Eye (tissue), 1 donor: ENCODE data around the gene BRME1.
A peak's percentile ranks its signal among the peaks of the same experiment; 100 is the strongest.
"Not testable (repeated sequence)": the region's sequence is repeated elsewhere in the genome, so short reads cannot be mapped to it uniquely, and the experiment has no call there.

ENCODE experiments used
- DNase-seq: peaks from one replicate; pipeline ENCODE4 v3.0.0-alpha.2; 2015

The BRME1 gene

GRCh38 chr19:13864667-13865570 is 41.0 kb downstream of the BRME1 start:
- peak; percentile 56 for DNase-seq

DNA sequence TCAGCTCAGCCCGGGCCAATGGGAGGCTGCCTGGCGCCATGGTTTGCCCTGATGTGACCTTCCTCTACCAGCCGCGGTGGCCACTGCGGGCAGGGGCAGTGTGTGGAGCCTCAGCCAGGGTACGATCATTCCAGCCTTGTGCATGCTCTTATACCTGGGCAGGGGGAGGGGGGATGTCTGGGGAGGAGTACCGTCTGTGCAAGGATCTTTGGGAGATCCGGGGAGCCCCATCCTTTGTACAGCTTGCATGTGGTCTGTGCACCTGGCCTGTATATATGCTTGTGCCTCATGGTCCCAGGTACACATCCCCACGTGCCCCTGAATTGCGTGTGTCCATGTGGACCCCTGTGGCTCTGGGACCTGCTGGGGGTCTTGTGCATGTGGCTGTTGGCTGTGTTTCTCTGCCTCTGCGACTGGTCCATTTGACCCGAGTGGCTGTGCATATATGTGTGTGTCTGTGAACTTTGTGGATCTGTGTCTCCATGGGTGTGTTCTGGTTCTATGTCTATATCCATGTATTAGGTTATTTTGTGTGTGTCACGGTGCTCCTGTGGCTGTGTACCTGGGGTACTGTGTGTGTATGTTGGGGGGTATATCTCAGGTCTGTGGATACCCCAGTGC is 41.8 kb downstream of the BRME1 start:
- DNase-seq: peak; percentile 50

GRCh38 chr19:13861714-13862531 is 44.0 kb downstream of the BRME1 start:
- DNase-seq: peak; percentile 96

GRCh38 chr19:13861392-13861713 is 44.6 kb downstream of the BRME1 start:
- no peak for DNase-seq

- no peak for DNase-seq
Observed at GRCh38 chr19:13860679-13861391, 45.1 kb downstream of the BRME1 start.

DNA sequence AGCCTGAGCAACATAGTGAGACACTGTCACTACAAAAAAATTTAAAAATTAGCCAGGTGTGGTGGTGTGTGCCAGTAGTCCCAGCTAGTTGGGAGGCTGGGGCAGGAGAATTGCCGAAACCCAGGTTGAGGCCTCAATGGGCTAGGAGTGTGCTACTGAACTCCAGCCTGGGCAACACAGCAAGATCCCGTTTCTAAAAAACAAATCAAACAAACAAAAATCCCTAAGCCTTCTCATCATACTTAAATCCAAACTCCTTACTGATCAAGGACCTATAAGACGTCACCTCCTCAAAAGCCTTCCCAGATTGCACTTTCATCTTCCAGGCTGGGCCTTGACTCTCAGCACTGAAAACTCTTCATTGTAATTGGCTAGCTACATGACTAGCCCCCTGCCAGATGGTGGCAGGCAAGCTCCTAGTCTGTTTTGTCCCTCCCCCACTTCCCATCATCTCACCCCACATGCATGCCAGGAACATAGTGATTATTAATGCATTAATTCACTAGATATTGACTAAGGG is 46.5 kb downstream of the BRME1 start:
- DNase-seq: no peak

DNA sequence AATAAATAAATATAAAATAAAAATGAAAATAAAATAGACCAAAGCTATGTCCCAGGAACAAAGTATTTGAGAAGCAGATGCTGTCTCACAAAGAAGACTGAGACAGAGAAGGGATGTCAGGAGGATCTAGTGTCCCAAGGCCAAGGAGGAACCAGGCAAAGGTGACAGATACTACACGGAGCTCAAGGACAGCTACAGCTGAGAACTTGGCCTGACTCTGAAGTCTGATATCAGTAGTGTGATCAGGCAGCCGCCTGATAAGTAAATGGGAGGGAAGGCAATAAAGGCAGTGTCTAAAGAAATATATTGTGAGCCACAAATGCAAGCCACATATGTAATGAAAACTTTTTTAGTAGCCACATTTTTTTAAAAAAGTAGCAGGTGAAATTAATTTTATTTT is 49.4 kb downstream of the BRME1 start:
- no peak for DNase-seq

DNA sequence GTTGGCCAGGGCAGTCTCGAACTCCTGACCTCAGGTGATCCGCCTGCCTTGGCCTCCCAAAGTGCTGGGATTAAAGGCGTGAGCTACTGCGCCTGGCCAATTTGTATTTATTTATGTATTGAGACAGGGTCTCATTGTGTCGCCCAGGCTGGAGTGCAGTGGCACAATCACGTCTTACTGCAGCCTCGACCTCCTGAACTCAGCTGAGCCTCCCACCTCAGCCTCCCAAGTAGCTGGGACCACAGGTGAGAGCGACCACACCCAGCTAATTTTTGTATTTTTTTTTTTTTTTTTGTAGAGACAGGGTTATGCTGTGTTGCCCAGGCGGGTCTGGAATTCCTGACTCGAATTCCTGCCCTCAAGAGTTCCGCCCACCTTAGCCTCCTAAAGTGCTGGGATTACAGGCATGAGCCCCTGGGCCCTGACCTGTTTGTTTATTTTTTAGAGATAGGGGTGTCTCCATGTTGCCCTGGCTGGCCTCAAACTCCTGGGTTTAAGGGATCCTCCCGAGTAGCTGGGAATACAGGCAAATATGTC is 53.7 kb downstream of the BRME1 start:
- DNase-seq: not testable (repeated sequence)

- not testable (repeated sequence) for DNase-seq
Observed at GRCh38 chr19:13851734-13852114, 54.2 kb downstream of the BRME1 start.

GRCh38 chr19:13850910-13851733 is 54.8 kb downstream of the BRME1 start:
- DNase-seq: peak; percentile 66

DNA sequence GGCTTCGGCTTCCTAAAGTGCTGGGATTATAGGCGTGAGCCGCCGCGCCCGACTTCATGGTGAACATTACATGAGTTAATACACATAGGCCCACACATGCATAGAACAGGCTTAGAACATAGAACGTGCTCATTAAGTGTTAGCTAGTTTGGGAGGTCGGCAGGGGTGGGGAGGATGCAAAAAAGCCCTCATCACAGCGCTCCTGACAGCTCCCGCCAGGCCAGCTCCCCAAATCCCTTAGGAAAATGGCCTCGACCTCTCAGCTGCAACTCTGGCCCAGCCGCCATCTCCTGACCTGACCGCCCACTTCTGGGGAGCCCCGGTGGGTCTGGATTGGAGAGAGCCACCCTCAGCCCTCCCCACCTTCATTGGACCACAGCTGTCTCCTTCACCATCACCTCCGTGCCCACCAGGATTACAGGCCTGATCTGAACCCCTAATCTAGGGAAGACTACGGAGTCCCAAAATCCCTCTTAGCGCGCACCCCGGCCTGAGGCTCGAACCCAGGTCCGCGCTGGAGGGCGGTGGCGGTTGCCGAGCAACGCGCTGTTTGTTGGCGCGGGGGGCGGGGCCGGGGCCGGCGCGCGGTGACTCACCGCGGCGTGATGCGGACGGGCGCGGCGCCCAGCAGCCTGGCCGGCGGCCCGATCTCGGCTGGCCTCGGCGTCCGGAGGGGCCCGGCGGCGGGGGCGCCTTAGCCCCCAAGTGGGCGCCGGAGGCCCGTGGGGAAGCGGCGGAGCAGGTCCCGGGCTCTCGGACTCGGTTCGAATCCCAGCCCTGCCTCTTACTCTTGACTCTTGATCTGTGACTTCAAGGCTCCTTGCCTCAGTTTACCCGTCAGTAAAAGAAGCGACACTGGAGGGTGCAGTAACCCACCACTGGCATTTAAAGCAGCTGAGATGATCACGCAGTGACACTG is 55.7 kb downstream of the BRME1 start:
- peak; percentile 90 for DNase-seq

DNA sequence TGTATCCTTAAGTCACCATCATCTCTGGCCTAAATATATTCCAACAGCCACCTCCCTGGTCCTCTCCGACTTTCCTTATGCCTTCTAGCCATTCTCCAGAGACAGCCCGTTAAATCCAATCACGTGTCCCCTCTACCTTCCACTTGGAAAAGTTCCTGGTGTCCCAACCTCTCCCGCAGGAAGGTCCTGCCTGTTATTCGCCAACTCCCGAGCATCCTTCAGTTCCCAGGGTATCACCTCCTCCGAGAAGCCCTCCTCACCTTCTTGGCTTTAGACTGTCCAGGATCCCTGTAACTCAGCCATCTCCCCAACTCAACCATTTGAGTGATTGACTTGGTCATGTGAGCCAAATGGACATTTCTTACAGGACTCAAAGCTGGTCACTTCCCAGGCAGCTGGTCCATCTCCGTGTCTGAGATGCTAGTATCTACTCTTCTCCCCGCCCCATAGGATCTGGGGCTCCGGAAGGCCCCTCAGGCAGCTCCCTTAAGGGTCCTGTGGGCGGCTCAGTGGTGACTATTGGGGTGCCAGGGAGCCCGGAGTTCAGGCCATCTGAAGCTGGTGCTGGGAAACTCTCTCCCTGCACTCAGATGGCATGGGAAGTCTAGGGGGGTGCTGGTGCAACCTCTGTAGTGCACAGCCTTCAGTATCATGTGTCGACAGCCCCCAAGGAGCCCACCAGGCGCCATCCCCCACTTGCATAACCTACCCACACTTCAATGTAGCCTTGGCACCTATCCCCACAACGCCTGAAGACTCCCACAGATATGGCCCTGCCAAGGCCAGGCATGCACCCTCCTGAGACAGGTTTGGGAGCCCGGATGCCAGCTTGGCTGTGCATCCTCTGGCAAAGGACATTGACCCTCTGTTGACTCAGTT is 56.9 kb downstream of the BRME1 start:
- DNase-seq: no peak

DNA sequence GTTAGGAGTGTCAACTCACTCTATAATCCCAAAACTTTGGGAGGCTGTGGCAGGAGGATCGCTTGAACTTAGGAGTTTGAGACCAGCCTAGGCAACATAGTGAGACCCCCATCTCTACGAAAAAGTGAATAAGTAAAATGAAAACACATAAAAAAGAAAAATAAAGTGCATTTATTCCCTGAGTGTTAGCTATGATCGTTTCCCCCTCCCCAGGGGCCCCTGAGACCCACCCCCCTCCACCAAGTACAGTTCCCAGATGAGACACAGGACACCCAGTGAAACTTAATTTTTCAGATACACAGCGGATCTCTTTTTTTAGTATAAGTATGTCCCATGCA is 57.6 kb downstream of the BRME1 start:
- no peak for DNase-seq

DNA sequence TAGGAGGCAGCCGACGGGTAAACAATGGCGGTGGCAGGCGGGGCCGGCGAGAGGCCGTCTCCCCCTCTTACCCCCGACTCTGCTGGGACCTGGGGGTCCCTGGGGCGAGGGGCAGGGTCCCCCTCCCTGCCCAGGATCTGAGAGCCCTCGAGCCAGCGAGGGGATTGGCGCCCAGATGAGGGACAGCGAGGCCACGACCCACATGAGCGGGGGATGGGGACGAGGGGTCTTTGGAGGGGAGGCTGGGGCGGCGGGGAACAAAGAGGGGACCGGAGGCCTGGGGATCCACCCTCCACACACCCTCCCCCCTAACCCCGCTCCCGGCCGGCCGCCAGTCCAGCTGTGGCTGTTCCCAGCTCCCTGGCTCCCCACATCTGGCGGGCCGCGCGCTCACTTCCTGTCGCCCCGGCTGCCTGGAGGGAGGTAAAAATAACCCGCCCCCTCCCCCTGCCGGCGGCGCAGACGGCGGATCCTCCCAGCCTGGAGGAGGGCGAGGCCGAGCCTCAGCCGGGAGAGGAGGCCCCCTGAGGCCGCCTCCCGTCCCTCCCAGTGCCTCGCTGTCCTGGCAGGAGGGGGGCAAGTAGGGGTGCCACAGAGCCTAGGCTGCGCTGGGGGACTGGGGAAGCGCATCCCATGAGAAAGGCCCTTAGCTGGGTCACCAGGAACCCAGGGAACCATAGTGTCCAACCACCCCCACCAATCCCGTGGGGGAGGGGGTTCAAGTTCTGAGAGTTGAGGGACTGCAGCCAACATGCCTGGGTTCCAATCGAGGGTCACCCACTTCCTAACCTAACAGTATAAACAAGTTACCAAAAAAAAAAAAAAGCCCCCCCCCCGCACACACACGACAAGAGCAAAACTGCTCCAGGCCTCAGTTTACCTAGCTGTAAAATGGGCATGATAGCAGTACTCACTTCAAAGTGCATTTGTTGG is 58.2 kb downstream of the BRME1 start:
- DNase-seq: peak; percentile 95

- peak; percentile 97 for DNase-seq
Observed at GRCh38 chr19:13846557-13847406, 59.1 kb downstream of the BRME1 start.

GRCh38 chr19:13844130-13844631 is 61.7 kb downstream of the BRME1 start:
- DNase-seq: peak; percentile 50
